GM21447 (cell line): ENCODE measurements around the gene ROMO1.
"Not testable (repeated sequence)": the region's sequence is repeated elsewhere in the genome, so short reads cannot be mapped to it uniquely, and the experiment has no call there.

ENCODE experiments used
- ATAC-seq: cut with Tn5 transposase; IDR thresholded peaks from one replicate; pipeline ENCODE4 v1.9.1; 2021; ENCODE audit not compliant: unreplicated experiment

Gene ROMO1

GRCh38 chr20:35709259-35709658, 10.1 kb downstream of the ROMO1 start:
- no peak for ATAC-seq

- no peak for ATAC-seq
Observed at GRCh38 chr20:35710039-35710438, 10.8 kb downstream of the ROMO1 start.

DNA sequence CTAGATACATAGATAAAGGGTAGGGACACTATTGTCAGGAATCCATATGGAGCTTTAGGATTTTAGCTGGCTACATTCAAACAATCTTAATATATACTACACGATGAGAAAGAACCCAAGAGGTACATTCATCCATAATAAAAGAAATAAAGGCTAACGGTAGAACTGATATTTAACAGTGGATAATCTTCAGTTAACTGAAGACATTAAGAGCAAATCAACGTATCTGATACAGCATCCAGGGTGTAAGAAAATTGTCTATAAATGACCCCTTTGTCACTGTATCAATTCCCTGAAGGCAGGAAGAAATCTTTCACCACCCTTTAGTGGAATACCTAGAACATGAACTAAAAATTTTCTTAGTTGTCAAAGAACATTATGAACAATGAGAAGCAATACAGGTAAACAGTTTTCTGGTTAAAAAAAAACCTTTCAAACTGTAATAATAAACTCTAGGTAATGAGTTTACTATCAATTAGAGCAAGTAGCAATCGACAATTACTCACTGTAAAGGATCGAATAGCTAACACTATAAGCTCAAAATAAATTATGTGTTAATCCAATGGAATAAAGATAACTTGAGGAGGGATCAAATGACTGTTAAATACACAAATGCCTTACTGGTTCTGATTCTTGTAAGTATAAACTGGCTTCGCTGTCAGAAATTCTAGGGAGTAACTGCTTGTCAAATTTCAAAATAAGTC, 11.8 kb downstream of the ROMO1 start:
- ATAC-seq: no peak

DNA sequence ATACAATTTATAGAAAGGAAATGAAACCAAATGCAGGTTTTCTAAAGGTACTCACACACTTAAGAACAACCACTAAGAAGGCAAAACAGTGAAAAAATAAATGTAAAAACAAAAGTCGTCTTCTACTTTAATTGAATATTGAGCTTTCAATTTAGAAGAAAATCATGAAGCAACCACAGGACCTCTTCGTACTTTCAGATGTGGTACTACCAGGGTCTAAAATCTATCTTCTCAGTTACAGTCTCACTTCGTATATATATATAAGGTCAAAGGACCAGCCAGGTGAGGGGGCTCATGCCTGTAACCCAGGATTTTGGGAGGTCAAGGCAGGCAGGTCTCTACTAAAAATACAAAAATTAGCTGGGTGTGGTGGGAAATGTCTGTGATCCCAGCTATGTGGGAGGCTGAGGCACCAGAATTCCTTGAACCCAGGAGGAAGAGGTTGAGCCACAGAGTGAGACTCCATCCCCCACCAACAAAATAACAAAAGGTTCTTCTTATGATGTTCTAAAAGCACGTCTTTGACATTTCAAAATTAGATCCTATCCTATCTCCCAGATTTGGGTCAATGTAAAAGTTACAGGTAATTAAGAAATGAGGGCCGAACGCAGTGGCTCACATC, 12.5 kb downstream of the ROMO1 start:
- ATAC-seq: no peak

DNA sequence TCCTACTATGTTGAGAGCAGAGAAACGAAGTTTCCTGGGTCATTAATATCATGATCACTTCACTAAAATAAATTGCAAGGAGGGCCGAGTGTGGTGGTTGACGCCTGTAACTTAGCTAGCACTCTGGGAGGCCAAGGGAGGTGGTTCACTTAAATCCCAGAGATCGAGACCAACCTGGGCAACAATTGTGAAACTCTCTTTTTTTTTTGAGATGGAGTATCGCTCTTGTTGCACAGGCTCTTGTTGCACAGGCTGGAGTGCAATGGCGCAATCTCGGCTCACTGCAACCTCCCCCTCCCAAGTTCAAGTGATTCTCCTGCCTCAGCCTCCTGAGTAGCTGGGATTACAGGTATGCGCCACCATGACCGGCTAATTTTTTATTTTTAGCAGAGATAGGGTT, 13.9 kb downstream of the ROMO1 start:
- not testable (repeated sequence) for ATAC-seq

GRCh38 chr20:35714127-35714526, 14.9 kb downstream of the ROMO1 start:
- ATAC-seq: no peak

- ATAC-seq: no peak
Observed at GRCh38 chr20:35715652-35716051, 16.4 kb downstream of the ROMO1 start.

GRCh38 chr20:35716330-35716729, 17.1 kb downstream of the ROMO1 start:
- ATAC-seq: no peak

DNA sequence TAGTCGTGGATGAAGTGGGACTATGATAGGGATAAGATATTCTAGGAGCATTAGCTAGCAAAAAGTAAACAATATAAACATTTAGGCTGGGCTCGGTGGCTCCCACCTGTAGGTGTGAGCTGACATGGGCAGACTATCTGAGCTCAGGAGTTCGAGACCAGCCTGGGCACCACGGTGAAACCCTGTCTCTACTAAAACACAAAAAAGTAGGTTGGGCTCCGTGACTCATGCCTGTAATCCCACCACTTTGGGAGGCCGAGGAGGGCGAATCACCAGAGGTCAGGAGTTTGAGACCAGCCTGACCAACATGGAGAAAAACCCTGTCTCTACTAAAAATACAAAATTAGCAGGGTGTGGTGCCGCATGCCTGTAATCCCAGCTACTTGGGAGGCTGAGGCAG, 19.1 kb downstream of the ROMO1 start:
- not testable (repeated sequence) for ATAC-seq

- ATAC-seq: no peak
Observed at GRCh38 chr20:35718972-35719635, 19.9 kb downstream of the ROMO1 start.

GRCh38 chr20:35719717-35720116, 20.5 kb downstream of the ROMO1 start:
- no peak for ATAC-seq

- no peak for ATAC-seq
Observed at GRCh38 chr20:35720165-35721123, 21.2 kb downstream of the ROMO1 start.

GRCh38 chr20:35721219-35721618, 22.0 kb downstream of the ROMO1 start:
- ATAC-seq: no peak

DNA sequence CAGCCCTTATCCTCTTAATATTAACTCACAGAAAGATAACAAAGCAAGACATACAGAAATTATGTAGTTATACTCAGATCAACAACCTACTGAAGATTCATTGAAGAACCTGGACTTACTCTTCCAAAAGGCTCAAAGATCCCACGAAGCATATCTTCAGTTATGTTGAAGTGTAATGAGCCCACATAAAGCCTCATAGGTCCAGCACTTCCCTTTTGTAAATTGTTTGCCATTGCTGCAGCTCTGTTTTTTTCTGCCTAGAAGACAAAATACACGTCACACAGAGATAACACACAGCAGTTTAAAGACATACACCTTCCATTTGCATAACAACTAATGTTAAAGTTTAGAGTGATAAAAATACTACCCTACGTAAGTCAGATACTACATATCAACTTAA, 22.4 kb downstream of the ROMO1 start:
- no peak for ATAC-seq

GRCh38 chr20:35723275-35723639, 24.1 kb downstream of the ROMO1 start:
- not testable (repeated sequence) for ATAC-seq

GRCh38 chr20:35723652-35724320, 24.6 kb downstream of the ROMO1 start:
- ATAC-seq: not testable (repeated sequence)

- no peak for ATAC-seq
Observed at GRCh38 chr20:35724321-35725230, 25.4 kb downstream of the ROMO1 start.

DNA sequence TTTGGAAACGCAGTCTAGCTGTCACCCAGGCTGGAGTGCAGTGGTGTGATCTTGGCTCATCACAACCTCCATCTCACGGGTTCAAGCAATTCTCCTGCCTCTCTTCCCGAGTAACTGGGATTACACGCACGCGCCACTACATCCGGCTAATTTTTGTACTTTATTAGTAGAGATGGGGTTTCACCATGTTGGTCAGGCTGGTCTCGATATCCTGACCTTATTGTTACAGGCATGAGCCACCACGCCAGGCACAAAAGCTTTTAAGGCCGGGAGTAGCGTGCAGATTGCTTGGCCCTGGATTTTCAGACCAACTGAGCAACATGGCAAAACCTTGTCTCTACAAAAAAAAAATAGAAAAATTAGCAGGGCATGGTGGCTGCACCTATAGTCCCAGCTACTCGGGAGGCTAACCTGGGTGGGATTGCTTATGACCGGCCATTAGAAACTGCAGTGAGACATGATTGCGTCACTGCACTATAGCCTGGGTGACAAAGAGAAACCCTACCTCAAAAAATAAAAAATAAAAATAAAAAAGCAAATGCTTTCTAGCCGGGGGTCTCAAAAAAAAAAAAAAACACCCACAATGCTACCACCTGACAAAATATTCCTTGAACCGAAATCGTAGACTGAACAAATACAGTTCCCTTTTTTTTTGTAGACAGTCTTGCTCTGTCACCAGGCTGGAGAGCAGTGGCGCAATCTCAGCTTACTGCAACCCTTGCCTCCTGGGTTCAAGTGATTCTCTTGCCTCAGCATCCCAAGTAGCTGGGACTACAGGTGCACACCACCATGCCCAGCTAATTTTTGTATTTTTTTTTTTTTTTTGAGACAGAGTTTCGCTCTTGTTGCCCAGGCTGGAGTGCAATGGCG, 27.9 kb downstream of the ROMO1 start:
- ATAC-seq: no peak
